Activated CD4-positive, alpha-beta T cell treated with anti-CD3 and anti-CD28 coated beads for 48 hours (primary cell): Measurements from ENCODE around the gene LBHD2.
"Not testable (repeated sequence)": the region's sequence is repeated elsewhere in the genome, so short reads cannot be mapped to it uniquely, and the experiment has no call there.

Source experiments
- DNase-seq: peaks from one replicate; pipeline ENCODE4 v3.0.0-alpha.2; 2020

LBHD2 gene

DNA sequence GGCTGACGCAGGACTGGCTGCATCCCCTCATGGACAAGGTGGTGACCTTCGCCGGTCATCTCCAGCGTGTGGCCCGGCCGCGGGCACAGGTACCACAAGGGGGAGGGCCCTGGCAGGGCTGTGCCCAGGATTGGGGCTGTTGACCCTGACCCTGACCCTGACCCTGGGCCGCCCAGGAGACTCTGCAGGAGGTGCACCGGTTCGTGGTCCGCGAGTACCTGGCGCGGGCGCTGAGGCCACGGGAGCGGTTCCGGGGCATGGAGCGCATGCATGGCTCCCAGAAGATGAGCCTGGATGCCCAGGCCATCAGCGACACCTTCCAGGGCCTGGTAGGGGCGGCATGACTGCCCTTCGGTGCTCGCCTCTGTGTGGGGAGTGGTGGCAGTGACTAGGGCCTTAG, 23.4 kb downstream of the LBHD2 start:
- DNase-seq = no peak

- no peak for DNase-seq
These were observed 24.1 kb downstream of the LBHD2 start for GRCh38 chr14:103107941-103108748.

DNA sequence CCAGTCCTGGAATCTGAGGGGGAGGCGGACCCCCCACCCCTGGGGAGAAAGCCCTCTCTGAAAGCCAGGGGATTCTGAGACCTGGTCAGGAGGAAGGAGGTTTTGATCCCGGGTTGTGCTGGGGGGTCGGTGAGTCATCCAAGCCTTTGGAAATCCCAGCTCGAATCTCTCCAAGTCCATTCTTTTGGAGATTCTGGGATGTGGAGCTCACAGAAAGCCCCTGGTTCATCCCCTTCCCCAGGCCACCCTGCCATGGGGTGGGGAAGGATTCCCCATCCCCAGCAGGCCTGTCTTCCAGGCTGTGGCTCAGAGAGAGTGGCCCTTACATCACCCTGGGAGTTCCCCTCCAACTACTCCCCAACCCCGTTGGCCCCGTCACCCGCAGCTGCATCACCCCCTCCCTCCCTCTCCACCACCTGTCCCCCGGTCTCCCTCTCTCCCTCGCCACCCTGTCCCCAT, 24.8 kb downstream of the LBHD2 start:
- DNase-seq = peak; percentile 48

- no peak for DNase-seq
These were observed 25.8 kb downstream of the LBHD2 start for GRCh38 chr14:103109535-103110441.

- no peak for DNase-seq
These were observed 26.7 kb downstream of the LBHD2 start for GRCh38 chr14:103110681-103111231.

DNA sequence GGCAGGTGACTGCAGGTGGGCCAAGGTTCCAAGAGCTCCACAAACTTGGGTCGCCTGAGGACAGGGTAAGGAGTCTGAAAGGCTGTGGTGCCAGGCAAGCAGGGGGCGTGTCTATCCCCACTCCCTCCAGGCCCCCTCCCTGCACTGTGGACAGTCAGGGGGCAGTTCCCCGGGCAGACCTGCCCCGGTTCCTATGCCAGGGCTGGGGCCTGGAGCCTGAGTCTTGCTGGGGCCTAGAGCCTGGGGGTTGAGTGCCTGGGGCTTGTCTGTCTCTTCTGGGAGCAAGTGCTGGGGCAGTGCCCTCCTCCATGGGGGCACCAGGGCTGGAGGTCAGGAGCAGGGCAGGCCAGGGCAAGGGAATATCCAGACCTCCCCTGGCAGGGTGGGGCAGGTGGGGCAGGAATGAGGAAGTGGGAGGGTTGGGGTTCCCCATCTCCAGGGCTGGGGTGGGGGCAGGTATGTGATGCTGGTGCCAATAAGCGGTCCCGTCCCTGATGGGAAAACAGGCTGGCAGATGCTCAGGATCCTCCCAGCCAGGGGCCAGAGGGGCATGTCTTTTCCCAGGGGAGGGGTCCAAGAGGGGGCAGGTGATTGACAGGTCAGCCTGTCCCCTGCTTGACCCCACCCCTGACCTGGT, 27.3 kb downstream of the LBHD2 start:
- no peak for DNase-seq

GRCh38 chr14:103112400-103113243, 28.6 kb downstream of the LBHD2 start:
- DNase-seq = no peak

- no peak for DNase-seq
These were observed 29.3 kb downstream of the LBHD2 start for GRCh38 chr14:103113303-103113702.

- DNase-seq = no peak
These were observed 29.8 kb downstream of the LBHD2 start for GRCh38 chr14:103113774-103114173.

DNA sequence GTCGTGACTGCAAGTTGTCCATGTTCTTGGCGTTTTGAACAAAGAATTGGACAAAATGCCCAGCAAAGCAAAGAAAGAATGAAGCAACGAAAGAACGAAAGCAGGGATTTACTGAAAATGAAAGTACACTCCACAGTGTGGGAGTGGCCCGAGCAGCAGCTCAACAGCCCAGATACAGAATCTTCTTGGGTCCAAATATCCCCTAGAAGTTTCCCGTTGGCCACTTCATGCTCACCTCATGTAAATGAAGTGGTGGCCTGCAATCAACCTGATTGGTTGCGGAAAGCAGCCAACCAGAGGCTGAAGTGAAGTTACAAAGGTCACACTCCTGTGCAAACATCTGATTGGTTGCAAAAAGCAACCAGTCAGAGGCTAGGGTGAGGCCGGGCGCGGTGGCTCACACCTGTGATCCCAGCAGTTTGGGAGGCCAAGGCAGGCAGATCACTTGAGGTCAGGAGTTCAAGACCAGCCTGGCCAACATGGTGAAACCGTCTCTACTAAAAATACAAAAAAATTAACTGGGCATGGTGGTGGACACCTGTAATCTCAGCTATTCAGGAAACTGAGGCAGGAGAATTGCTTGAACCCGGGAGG, 31.2 kb downstream of the LBHD2 start:
- DNase-seq = not testable (repeated sequence)

DNA sequence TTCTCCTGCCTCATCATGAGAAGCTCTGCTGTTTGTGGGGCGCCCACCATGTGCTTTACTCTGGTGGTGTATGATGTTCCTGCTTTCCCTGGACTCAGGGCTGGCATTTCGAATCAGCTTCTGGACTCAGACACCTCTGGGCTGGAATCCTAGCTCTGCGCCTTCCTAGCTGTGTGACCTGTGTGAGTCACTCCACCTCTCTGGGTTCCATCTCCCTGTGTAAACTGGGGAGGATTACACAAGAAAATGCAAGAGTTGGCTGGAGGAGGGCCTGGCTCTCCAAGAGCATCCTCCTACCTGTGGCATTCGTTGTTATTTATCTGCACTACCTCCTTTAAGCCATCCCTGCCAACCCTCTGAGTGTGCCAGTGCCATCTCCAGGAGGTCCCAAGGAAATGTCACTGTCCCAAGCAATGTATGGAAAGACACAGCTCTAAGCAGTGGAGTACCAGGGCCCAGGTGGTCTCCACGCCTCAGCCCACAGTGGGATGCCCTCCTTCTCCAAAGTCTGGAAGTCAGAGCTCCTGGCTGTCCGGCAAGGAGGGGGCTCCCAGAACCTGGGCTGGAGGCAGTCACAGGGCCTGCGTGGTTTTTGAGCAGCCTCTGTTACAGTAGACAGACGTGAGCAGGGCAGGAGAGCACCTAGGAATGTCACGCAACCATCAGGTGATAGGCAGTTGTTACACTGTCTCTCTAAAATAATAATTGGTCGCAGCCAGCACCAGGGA, 32.0 kb downstream of the LBHD2 start:
- DNase-seq = no peak

DNA sequence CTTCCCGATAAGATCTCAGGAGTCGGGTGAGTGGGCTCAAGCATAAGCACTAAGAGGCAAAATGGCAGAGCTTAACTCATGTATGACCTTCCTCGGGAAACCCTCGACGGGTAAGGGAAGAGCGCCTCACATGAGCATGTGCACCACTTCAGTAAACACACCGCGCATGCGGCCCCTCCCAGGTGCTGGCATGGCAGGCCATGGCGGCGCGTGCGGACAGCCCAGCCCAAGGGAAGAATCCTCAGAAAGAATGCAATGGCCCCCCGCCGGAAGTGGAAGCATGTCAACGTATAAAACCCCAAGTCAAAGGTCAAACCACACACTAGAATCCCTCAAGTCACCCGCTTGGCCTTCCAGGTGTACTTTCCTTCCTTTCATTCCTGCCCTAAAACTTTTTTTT, 32.6 kb downstream of the LBHD2 start:
- no peak for DNase-seq

DNA sequence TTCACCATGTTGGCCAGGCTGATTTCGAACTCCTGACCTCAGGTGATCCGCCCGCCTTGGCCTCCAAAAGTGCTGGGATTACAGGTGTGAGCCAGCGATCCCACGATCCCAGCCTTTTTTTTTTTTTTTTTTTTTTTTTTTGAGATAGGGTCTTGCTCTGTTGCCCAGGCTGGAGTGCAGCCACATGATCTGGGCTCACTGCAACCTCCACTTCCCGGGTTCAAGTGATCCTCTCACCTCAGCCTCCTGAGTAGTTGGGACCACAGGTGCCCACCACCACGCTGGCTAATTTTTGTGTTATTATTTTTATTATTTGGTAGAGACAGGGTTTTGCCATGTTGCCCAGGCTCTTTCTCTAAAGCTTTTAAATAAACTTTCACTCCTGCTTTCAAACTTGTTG, 33.5 kb downstream of the LBHD2 start:
- DNase-seq = not testable (repeated sequence)

DNA sequence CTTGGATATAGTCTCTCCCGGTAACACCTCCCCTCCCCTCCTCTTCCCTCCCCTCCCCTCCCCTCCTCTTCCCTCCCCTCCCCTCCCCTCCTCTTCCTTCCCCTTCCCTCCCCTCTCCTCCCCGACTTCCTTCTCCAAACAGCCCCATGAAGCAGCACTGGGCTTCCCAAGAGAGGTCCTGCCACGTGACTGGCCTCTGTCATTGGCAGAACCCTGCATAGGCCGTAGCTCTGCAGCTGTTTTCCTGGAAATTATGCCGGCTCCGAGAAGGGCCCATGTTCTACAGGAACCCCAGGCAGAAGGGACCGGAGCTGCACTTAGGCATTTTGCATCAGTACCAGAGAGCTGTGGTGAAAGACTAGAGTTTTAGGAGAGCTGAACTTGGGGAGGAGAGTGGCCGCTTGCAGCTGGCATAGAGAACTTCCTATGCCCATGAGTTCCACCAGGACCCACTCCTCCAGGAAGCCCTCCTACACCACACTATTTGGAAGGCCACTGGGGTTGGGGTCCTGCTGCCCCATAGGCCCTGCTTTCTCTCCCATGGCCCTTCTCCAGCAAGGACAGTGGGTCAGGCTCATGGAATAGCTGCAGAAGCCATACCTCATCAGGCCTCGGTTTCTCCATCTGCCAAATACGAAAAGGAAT, 34.1 kb downstream of the LBHD2 start:
- DNase-seq = no peak

GRCh38 chr14:103118663-103119404, 34.8 kb downstream of the LBHD2 start:
- DNase-seq = no peak

DNA sequence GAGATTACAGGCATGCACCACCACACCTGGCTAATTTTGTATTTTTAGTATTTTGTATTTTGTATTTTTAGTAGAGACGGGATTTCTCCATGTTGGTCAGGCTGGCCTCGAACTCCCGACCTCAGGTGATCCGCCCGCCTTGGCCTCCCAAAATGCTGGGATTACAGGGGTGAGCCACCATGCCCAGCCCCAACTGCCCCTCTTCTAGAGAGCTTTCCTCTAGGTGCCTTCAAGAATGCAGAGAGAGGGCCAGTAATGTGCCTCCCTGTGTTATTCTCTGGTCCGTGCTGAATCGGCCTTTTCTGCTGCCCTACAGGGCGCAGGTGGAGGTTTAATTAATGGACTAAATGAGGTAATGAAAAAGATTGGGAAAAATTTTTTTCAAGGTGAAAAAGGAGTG, 35.5 kb downstream of the LBHD2 start:
- DNase-seq = not testable (repeated sequence)

DNA sequence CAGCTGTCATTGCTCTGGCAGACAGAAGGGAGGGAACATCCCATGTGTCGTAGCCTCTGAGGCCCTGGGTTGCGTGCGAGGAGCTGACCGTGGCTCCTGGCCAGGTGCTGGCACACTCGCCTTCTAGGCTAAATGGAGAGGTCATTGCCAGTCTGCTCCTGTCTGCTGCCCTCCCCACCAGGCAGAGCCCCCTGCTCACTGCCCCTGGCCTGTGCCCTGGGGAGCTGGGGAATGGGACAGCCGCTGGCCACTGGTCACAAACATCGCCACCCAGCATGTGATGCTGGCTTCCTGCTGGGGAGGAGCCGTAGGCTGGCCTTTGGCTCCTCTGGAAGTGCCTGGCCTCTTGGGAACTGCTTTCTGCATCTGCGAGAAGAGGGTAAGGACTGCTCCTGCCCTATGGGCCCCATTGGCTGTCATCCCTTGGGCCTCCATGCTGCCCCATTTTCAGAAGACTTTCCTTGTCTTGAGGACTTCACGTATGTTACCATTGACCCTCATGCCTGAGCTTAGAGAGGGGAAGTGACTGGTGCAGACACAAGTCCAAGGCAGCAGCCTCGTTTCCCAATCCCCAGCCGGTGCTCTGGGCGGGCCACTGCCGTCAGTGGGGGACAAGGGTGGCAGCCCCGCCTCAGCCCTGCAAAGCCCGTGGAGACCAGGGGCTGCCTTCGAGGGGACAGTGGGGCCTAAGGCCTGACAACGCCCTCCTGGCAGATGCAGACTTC, 37.3 kb downstream of the LBHD2 start:
- no peak for DNase-seq

DNA sequence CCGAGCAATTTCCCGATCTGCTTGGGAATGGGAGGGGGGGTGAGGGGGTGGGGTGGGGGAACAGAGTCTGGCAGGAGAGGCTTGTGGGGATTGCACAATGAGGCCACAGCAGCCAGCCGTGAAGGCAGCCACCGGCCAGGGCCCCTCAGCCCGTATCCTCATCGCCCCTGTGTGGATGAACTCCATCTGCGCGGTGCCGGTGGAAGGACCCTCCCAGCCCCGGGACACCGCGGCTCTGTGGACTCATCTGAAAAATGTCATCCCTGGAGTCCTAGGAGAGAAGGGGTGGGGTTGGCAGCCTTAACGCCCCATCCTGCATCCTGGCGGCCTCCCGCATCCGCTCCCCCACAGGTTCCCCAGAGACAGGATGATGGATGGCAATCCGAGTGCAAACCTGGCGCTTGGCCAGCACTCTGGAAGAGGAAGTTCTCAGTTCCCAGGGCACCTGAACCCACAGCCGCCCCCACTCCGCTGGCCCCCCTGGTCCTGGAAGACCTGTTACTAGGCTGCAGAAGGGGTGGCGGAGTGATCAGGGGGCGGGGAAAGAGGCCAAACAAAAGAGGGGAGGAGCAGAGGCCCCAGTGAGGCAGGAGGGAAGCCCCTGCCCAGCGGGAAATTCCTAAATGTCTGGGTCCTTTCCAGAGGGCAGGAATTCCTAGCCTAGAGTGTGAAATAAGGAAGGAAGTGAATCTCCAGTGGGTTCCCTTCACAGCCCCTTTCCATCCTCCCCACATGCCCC, 38.0 kb downstream of the LBHD2 start:
- DNase-seq = no peak
